NCI-H510A (cell line): ENCODE results near the gene UBA3.

Source experiments
- DNase-seq: peaks from one replicate; lab custom pipeline; 2025; lab: John Stamatoyannopoulos, UW

Gene UBA3

GRCh38 chr3:69097407-69098086, 17.4 kb upstream of the UBA3 start:
- no peak for DNase-seq

DNA sequence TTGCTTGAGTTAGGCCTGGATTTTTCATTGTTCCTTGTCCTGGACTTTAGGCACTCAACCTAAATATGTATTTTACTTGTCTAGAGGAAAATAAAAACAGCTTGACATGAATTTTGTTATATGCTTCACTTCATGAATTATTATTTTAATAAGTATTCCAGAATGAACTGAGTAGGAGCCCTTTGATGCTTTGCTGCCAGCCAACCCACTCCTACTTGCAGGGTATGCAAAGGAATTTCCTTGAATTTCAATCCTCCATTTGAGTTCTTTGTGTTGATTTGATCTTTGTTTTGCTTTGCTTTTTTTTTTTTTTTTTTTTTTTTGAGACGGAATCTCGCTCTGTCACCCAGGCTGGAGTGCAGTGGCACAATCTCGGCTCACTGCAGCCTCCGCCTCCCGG, 16.1 kb upstream of the UBA3 start:
- DNase-seq: no peak

DNA sequence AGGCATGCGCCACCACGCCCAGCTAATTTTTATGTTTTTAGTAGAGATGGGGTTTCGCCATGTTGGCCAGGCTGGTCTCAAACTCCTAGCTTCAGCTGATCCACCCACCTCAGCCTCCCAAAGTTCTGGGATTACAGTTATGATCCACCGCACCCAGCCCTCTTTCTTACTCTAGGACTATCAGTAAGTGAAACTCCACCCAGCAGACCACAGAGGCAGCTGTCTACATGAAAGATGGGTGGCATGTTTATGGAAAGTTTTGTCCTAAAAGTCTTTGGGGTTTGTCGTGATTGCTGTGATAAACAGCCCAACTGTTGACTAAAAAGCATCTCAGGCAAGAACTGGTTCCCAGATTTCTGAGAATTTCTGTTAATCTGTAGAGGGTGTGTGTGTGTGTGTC, 15.5 kb upstream of the UBA3 start:
- DNase-seq: no peak

GRCh38 chr3:69094467-69095205, 14.5 kb upstream of the UBA3 start:
- DNase-seq: no peak

GRCh38 chr3:69092030-69092516, 11.9 kb upstream of the UBA3 start:
- no peak for DNase-seq

DNA sequence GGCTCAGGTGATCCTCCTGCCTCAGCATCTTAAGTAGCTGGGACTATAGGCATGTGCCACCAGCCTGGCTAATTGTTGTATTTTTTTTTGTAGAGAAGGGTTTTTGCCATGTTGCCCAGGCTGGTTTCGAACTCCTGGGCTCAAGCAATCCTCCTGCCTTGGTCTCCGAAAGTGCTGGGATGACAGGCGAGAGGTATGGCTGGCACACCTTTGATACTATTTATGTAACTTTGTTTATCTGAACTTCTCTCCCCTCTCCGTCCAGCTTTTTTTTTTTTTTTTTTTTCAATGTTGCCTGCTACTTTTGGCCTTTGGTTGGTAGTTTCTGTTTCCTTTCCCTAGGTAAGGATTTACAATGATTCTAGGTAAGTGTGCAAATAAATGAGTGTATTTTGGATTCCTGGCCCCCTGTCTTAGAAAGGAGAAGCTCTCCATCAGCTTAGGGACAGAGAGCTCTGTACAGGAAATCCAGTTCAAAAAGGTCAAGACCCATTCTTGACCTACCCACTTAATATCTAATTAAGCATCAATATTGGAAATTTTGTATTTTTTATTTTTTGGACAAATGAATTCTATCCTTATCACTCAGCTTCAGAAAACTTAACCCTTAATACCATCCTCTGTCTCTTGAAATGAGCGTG, 11.3 kb upstream of the UBA3 start:
- DNase-seq: no peak

GRCh38 chr3:69090021-69090420, 9.9 kb upstream of the UBA3 start:
- DNase-seq: no peak

DNA sequence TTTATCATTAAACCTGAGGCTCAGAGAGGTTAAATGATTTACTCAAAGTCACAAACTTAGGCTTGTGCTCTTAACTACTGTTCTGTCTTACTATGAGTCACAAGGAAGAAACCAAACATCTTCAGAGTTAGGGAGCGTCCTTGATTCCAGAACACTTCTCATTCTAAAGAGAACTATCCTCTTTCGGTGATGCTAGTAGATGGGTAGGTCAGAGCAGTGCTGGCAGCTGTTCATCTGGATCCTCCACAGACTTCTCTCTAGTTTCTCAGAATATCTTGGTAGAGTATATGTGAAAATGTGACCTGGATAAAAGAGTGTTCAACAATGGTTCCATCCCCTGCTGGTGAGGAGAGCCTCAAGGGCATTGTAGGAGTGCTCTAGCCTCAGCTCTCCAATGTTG, 7.9 kb upstream of the UBA3 start:
- no peak for DNase-seq

DNA sequence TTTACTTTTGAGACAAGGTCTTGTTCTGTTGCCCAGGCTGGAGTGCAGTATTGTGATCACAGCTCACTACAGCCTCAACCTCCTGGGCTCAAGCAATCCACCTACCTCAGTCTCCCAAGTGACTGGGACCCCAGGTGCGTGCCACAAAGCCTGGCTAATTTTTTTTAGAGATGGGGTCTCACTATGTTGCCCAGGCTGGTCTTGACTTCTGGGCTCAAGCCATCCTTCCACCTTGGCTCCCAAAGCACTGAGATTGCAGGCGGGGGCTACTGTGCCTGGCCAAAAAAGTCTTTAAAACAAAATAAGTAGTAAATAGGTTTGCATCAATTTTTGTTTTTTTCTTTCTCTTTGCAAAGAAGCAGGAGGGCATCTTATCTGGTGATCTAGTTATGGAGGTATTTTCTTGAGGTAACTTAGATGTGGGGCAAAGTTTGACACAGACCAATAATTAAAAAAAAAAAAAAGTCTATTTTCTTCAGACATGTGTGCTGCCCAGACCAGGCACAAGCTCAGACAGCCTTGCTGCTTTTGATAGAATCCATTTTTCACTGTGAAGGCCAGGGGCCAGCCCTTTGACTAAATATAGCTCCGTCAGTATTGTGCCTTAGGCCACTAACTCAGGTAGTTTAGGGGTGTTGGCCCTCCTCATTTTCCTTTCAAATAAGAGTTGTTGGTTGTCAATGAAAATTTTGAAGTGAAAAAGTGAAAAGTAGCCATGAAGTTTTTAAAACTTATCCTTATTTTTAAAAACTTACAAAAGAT, 7.0 kb upstream of the UBA3 start:
- no peak for DNase-seq

- peak; percentile 7 for DNase-seq
These were observed 5.9 kb upstream of the UBA3 start for GRCh38 chr3:69085833-69086722.

- DNase-seq: no peak
These were observed 5.1 kb upstream of the UBA3 start for GRCh38 chr3:69085168-69085832.

DNA sequence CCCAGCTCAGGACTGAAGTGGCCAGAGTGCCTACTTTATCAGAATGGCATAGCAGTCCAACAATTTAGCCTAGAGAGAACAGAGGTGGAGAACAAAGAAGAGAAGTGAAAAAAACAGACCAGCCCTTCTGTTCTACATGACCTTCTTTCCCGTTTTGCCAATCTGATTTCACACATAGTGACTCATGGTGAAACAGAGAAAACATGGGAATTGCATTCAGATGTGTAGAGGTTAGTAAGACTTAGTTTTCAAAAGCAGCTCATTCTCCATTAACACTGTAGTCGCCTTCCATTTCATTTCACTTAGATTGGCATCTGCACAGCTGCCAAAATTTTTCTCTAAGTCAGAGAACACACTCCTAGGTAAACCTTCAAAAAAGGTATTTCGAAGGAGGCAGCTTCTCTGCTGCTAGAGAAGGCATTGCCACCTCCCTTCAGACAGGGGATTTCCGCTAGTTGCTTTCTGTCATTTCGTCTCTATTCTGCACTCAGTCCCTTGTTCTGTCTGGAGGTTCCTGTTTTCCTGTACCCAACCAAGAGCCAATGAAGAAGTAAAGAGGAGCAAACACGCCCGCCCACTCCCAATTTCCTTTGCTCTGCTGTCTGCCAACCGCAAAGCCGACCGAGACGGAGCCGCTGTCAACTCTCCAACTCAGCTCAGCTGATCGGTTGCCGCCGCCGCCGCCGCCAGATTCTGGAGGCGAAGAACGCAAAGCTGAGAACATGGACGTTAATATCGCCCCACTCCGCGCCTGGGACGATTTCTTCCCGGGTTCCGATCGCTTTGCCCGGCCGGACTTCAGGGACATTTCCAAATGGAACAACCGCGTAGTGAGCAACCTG, 4.4 kb upstream of the UBA3 start, which contains the start of gene ARL6IP5:
ARL6IP5 (plus strand) TSS at position 612 of the 842 bp plus-strand sequence; CDS start at position 723, 111 bp downstream.
- peak; percentile 77 for DNase-seq

DNA sequence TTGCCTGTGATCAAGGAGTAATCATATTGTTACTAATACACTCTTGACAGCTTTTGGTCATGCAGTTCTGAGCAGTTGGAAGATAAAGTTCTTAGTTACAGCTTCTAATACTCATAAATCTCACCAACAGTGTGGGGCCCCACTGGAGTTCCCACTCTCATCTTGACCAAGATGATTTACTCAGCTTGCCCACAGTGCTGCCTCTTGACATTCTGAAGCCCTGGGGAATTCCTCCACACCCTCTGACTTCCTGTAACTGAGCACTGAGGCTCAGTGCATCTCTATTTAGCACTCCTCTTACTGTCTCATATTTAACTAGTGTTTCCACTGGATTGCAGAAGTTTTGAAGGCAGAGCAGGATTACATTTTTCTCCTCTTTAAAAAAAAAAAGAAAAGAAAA, 2.6 kb upstream of the UBA3 start:
- DNase-seq: no peak

DNA sequence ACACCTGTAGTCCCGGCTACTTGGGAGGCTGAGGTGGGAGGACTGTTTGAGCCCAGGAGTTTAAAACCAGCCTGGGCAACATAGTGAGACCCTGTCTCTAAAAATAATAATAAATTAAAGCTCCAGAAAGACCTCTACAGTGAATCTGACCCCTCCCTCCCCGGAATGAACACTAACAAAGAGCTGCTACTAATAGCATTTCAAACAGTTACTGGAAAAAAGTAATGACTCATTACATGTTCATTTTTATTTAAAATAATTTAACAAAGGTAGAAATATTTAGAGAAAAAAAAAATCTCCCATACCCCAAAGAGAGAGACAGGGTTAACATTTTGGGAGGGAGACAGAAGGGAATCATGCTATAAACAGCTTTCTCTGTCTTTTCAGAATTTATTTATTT, 2.2 kb upstream of the UBA3 start:
- no peak for DNase-seq

- no peak for DNase-seq
These were observed 1.6 kb upstream of the UBA3 start for GRCh38 chr3:69081583-69082262.

- DNase-seq: no peak
These were observed 651 bp downstream of the UBA3 start for GRCh38 chr3:69079269-69080159.

DNA sequence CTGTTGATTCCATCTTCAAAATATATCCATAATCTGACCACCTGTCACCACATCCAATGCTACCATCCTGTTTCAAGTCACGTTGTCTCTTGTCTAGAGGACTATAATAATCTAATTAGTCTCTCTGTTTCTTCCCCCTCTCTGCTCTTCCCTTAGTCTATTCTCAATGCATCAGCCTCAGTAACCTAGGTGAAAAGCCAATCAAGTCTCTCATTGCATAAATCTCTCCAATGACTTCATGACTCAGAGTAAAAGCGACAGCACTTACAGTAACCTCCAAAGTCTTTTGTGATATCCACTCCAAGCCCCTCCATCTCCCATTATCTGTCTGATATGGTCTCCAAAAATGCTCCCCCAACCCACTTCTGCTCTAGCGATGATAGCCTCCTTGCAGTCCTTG, 7.2 kb downstream of the UBA3 start:
- no peak for DNase-seq

DNA sequence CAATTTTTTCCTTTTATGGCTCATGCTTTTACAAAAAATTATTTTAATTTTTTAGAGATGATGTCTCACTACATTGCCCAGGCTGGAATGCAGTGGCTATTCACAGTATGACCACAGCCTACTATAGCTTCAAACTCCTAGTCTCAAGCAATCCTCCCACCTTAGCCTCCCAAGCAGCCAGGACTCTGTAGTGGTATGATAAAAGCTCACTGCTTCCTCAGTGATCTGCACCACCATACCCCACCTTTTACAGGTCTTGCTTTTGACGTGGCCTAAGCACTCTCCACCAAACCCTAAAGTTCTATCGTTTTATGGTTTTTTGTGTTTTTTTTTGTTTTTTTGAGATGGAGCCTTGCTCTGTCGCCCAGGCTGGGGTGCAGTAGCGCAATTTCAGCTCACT, 14.0 kb downstream of the UBA3 start:
- no peak for DNase-seq
